H1 (cell line): ENCODE measurements around the gene GSDMA. TPM values are rescaled to one million over a fixed set of nuclear protein-coding genes. Genes with fewer than 3 reads are reported as not detected.

Source experiments
- CTCF ChIA-PET: fragments of 300-600 bp; sonication (Branson Sonifier 250); formaldehyde crosslinking; loops from one replicate; lab custom pipeline; 2021; ENCODE audit not compliant: partially characterized antibody; lab: Charles Lee
- POLR2A ChIA-PET: fragments of 300-600 bp; sonication (Branson Sonifier 250); formaldehyde crosslinking; loops from one replicate; lab custom pipeline; 2021; ENCODE audit warnings: inconsistent platforms; ENCODE audit not compliant: partially characterized antibody; lab: Charles Lee
- DNase-seq, 2 experiments: peaks; one replicate each; pipeline versions ENCODE4 v3.0.0 to v3.0.0-alpha.2; 2010 to 2022; ENCODE audit warnings: low spot score in 2 of 2, low read depth in 1 of 2, mixed read lengths in 1 of 2
- FAIRE-seq: peaks from 2 replicates; lab custom pipeline; 2011; peaks lifted over from hg19 to GRCh38; lab: Jason Lieb, UNC
- H2AFZ ChIP-seq: 2 replicates; pipeline ENCODE4 v1.8.1; 2012; ENCODE audit warnings: low read length, inconsistent platforms
- H2AK5ac ChIP-seq: 2 replicates; pipeline ENCODE4 v1.6.1; 2013; ENCODE audit warnings: low read depth, low read length
- H2BK120ac ChIP-seq: replicated peaks from 2 replicates; pipeline ENCODE3; 2013; ENCODE audit warnings: low read depth, low read length, inconsistent platforms
- H2BK12ac ChIP-seq: 2 replicates; pipeline ENCODE4 v1.6.1; 2013; ENCODE audit warnings: low read depth, low read length
- H2BK15ac ChIP-seq: 2 replicates; pipeline ENCODE4 v1.6.1; 2013; ENCODE audit warnings: low read length
- H2BK20ac ChIP-seq: 2 replicates; pipeline ENCODE4 v1.6.1; 2013; ENCODE audit warnings: low read length
- H2BK5ac ChIP-seq: 2 replicates; pipeline ENCODE4 v1.6.1; 2013; ENCODE audit warnings: low read depth, low read length
- H3K14ac ChIP-seq: 2 replicates; pipeline ENCODE4 v1.6.1; 2013; ENCODE audit warnings: inconsistent platforms; ENCODE audit not compliant: insufficient read length
- H3K18ac ChIP-seq: 2 replicates; pipeline ENCODE4 v1.6.1; 2013; ENCODE audit warnings: low read length; ENCODE audit errors: extremely low read depth
- H3K23ac ChIP-seq: 2 replicates; pipeline ENCODE4 v1.6.1; 2013; ENCODE audit warnings: inconsistent platforms; ENCODE audit not compliant: insufficient read length
- H3K23me2 ChIP-seq: 2 replicates; pipeline ENCODE4 v1.6.1; 2013; ENCODE audit warnings: low read depth, low read length
- H3K27ac ChIP-seq: 2 replicates; pipeline ENCODE4 v1.6.1; 2011; ENCODE audit warnings: low read depth, low read length, inconsistent platforms
- H3K27me3 ChIP-seq, 4 experiments: replicated peaks in 1 of 4; 1 replicate in 1 of 4; 2 replicates in 3 of 4; pipeline versions ENCODE4 v1.6.1 to v1.8.1; 2011 to 2013; ENCODE audit warnings: low read length in 3 of 4, mild to moderate bottlenecking in 3 of 4, inconsistent platforms in 2 of 4, mixed read lengths in 2 of 4, moderate library complexity in 1 of 4; ENCODE audit not compliant: control insufficient read depth in 3 of 4, insufficient read depth in 3 of 4; ENCODE audit errors: extremely low read depth in 1 of 4
- H3K36me3 ChIP-seq, 4 experiments: 2 replicates each; pipeline versions ENCODE4 v1.6.1 to v1.8.1; 2011 to 2013; ENCODE audit warnings: mild to moderate bottlenecking in 4 of 4, low read length in 3 of 4, moderate library complexity in 2 of 4, control low read depth in 1 of 4, inconsistent platforms in 1 of 4; ENCODE audit not compliant: insufficient read depth in 4 of 4, control insufficient read depth in 2 of 4
- H3K4ac ChIP-seq: replicated peaks from 2 replicates; pipeline ENCODE3; 2013; ENCODE audit warnings: low read length, low read depth, mixed read lengths, inconsistent platforms; ENCODE audit not compliant: insufficient read length
- H3K4me1 ChIP-seq, 4 experiments: replicated peaks in 1 of 4; 1 replicate in 1 of 4; 2 replicates in 3 of 4; pipeline versions ENCODE4 v1.6.1 to v1.8.1; 2011 to 2013; ENCODE audit warnings: low read length in 3 of 4, inconsistent platforms in 2 of 4, mixed read lengths in 1 of 4; ENCODE audit not compliant: insufficient read depth in 4 of 4, control insufficient read depth in 3 of 4
- H3K4me2 ChIP-seq, 2 experiments: 2 replicates each; pipeline versions ENCODE4 v1.6.1 to v1.8.1; 2011 to 2013; ENCODE audit warnings: low read depth in 2 of 2, low read length in 2 of 2, control low read depth in 1 of 2, inconsistent platforms in 1 of 2, mild to moderate bottlenecking in 1 of 2; ENCODE audit not compliant: insufficient read depth in 1 of 2
- H3K4me3 ChIP-seq, 4 experiments: fragments of 200-600, 300-600 bp in 1 of 4; sonication (generic), shearing (Covaris generic), sonication (Bioruptor Twin) in 1 of 4; 2 replicates each; pipeline versions ENCODE4 v1.5.1 to v1.8.1; 2011 to 2016; ENCODE audit warnings: low read length in 4 of 4, low read depth in 3 of 4, control low read depth in 2 of 4, inconsistent platforms in 2 of 4, mild to moderate bottlenecking in 2 of 4, mixed read lengths in 1 of 4, moderate library complexity in 1 of 4; ENCODE audit not compliant: insufficient read depth in 2 of 4; ENCODE audit errors: extremely low read depth in 1 of 4
- H3K56ac ChIP-seq: replicated peaks from 2 replicates; pipeline ENCODE3; 2013; ENCODE audit warnings: low read depth, mild to moderate bottlenecking, mixed read lengths, low read length, inconsistent platforms; ENCODE audit not compliant: insufficient read length
- H3K79me1 ChIP-seq: 2 replicates; pipeline ENCODE4 v1.6.1; 2013; ENCODE audit warnings: low read depth, low read length, control low read depth
- H3K79me2 ChIP-seq, 2 experiments: 2 replicates each; pipeline versions ENCODE4 v1.6.1 to v1.8.1; 2012 to 2013; ENCODE audit warnings: low read length in 2 of 2, mild to moderate bottlenecking in 2 of 2, inconsistent platforms in 1 of 2; ENCODE audit not compliant: insufficient read depth in 2 of 2, control insufficient read depth in 1 of 2
- H3K9ac ChIP-seq, 4 experiments: replicated peaks in 1 of 4; 1 replicate in 1 of 4; 2 replicates in 3 of 4; pipeline versions ENCODE4 v1.6.1 to v1.8.1; 2011 to 2013; ENCODE audit warnings: low read depth in 3 of 4, low read length in 3 of 4, control low read depth in 2 of 4, mild to moderate bottlenecking in 2 of 4, moderate library complexity in 2 of 4, inconsistent platforms in 1 of 4; ENCODE audit errors: extremely low read depth in 1 of 4
- H3K9me3 ChIP-seq, 2 experiments: 2 replicates each; pipeline versions ENCODE4 v1.6.1 to v1.8.1; 2012 to 2013; ENCODE audit warnings: mild to moderate bottlenecking in 2 of 2, moderate library complexity in 2 of 2, control low read depth in 1 of 2, inconsistent platforms in 1 of 2, low read depth in 1 of 2, low read length in 1 of 2, mixed read lengths in 1 of 2; ENCODE audit not compliant: insufficient read depth in 2 of 2
- H4K20me1 ChIP-seq, 2 experiments: replicated peaks in 1 of 2; 2 replicates each; pipeline versions ENCODE3 to v1.8.1; 2011 to 2013; ENCODE audit warnings: inconsistent platforms in 2 of 2, low read length in 2 of 2, mild to moderate bottlenecking in 1 of 2; ENCODE audit not compliant: insufficient read depth in 2 of 2, control insufficient read depth in 1 of 2
- H4K5ac ChIP-seq: 2 replicates; pipeline ENCODE4 v1.6.1; 2013; ENCODE audit warnings: low read length, low read depth, mixed read lengths, inconsistent platforms; ENCODE audit not compliant: insufficient read length
- H4K8ac ChIP-seq: 2 replicates; pipeline ENCODE4 v1.8.0; 2013; ENCODE audit warnings: mild to moderate bottlenecking, moderate library complexity, low read length, inconsistent platforms; ENCODE audit not compliant: insufficient read depth; ENCODE audit errors: extremely low read depth
- H4K91ac ChIP-seq: replicated peaks from 2 replicates; pipeline ENCODE3; 2013; ENCODE audit warnings: low read length, mixed read lengths, inconsistent platforms; ENCODE audit not compliant: insufficient read length
- ASH2L ChIP-seq: fragments of 200-600, 300-600 bp; sonication (generic); IDR thresholded peaks from one replicate; pipeline ENCODE4 v1.7.1; 2017; ENCODE audit warnings: low read length
- ATF3 ChIP-seq: IDR thresholded peaks from 2 replicates; pipeline ENCODE4 v1.6.1; 2011; ENCODE audit warnings: low read depth, mild to moderate bottlenecking, low read length; ENCODE audit not compliant: insufficient read depth
- FOSL1 ChIP-seq: IDR thresholded peaks from 2 replicates; pipeline ENCODE4 v1.6.1; 2011; ENCODE audit warnings: mild to moderate bottlenecking, low read depth, low read length, moderate library complexity; ENCODE audit not compliant: insufficient read depth
- HDAC2 ChIP-seq, 2 experiments: fragments of 300-600 bp in 1 of 2; sonication (generic) in 1 of 2; IDR thresholded peaks; 2 replicates each; pipeline ENCODE4 v1.6.1; 2011 to 2012; ENCODE audit warnings: low read depth in 2 of 2, low read length in 2 of 2, mild to moderate bottlenecking in 2 of 2, moderate library complexity in 2 of 2, borderline replicate concordance in 1 of 2, inconsistent platforms in 1 of 2
- WGBS, 2 experiments: shearing (Covaris generic) in 1 of 2; methylation state at CpG; one replicate each; pipeline versions ENCODE4 v1.1.6 to v1.1.7; 2013 to 2015; ENCODE audit warnings: low lambda C conversion rate in 2 of 2, mixed read lengths in 2 of 2, inconsistent platforms in 1 of 2, low coverage in 1 of 2, missing lambda C conversion rate in 1 of 2; ENCODE audit not compliant: insufficient replicate concordance in 2 of 2, insufficient coverage in 1 of 2, insufficient read length in 1 of 2; ENCODE audit errors: extremely low coverage in 1 of 2, missing lambda C conversion rate in 1 of 2; 5-methylcytosine and 5-hydroxymethylcytosine counted together
- polyA plus RNA-seq, 7 experiments: library from polyadenylated mRNA; depleted of rRNA in 3 of 7; stranded (reverse) in 5 of 7; unstranded in 2 of 7; fragments of >200 nt in 5 of 7; fragments of 200-250 nt in 2 of 7; gene quantifications; 1 replicate in 5 of 7; 2 replicates in 1 of 7; 4 replicates in 1 of 7; pipeline versions ENCODE4 v1.2.1 to v1.2.3, GENCODE V29; 2011 to 2013; ENCODE audit warnings: missing spikeins in 2 of 7, mixed read lengths in 2 of 7
- total RNA-seq: library from RNA; stranded (reverse); fragmentation: NEBNext Ultra II Directional; extraction: Animal tissue kit (Norgen Biotek cat#: 25700); gene quantifications from 2 replicates; pipeline ENCODE4 v1.2.1, GENCODE V29; 2021
- TF ChIP-seq, protein P1 (sequence below): IDR thresholded peaks from 2 replicates; pipeline ENCODE4 v1.6.1; 2012; ENCODE audit warnings: low read length, inconsistent platforms

Gene GSDMA
- total and polyA plus RNA-seq, 2 of the 8 experiments (the other 6 are each of a cell fraction or from before 2014, with no cell fraction given) = 0.03 TPM; not detected in 1

GRCh38 chr17:39955726-39956225 is 7.0 kb upstream of the GSDMA start:
- 75% methylated on average over 4 of the region's 4 CpGs; no CpG with 5 or more reads in 1 of the 2 experiments for WGBS, 2 experiments
- POLR2A ChIA-PET = no interaction called here

More at GRCh38 chr17:39955726-39956225, 7.0 kb upstream of the GSDMA start:
- FAIRE-seq (no peak), DNase-seq (no peak)
- Histone ChIP-seq H2AK5ac (no peak overlapping the region), H4K91ac (no peak overlapping the region), H4K5ac (no peak overlapping the region), H3K4me1 (peaks cover 0 to 15% (median 8%) of the 10 kb centered on the region in 4 experiments; a peak in 6 of 7 replicates), H3K27ac (no peak overlapping the region), H3K9me3 (no peaks in the 10 kb centered on the region), H3K4me3 (no peak overlapping the region), H3K79me2 (no peaks in the 10 kb centered on the region), H2BK5ac (no peak overlapping the region), H3K36me3 (no peaks in the 10 kb centered on the region), H2AFZ (no peak overlapping the region), H3K56ac (no peak overlapping the region), H3K79me1 (0 out of 2 replicates have a peak, but pooled peaks cover 2% of the 10 kb centered on the region), H3K9ac (no peak overlapping the region), H2BK12ac (no peak overlapping the region), H3K23me2 (peaks cover 4% of the 10 kb centered on the region; the same call in 1 of the 2 replicates), H4K8ac (no peak overlapping the region), H2BK20ac (no peak overlapping the region), H3K14ac (no peak overlapping the region), H4K20me1 (no peaks in the 10 kb centered on the region), H2BK120ac (no peak overlapping the region), H3K4ac (no peak overlapping the region), H3K18ac (no peak overlapping the region), H3K23ac (no peak overlapping the region), H3K27me3 (peaks cover 0 to 5% (median 2%) of the 10 kb centered on the region in 4 experiments; a peak in 3 of 7 replicates), H2BK15ac (no peak overlapping the region), H3K4me2 (no peak overlapping the region)
- TF ChIP-seq FOSL1 (no peak), HDAC2 (IDR thresholded peaks at IDR 0.05; ENCODE audit: borderline replicate concordance in 1 of 2, low read depth in 2 of 2, low read length in 2 of 2) (no peak), ASH2L (no peak), ATF3 (no peak)
- TF ChIP-seq, protein P1, sequence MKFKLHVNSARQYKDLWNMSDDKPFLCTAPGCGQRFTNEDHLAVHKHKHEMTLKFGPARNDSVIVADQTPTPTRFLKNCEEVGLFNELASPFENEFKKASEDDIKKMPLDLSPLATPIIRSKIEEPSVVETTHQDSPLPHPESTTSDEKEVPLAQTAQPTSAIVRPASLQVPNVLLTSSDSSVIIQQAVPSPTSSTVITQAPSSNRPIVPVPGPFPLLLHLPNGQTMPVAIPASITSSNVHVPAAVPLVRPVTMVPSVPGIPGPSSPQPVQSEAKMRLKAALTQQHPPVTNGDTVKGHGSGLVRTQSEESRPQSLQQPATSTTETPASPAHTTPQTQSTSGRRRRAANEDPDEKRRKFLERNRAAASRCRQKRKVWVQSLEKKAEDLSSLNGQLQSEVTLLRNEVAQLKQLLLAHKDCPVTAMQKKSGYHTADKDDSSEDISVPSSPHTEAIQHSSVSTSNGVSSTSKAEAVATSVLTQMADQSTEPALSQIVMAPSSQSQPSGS = no peak
- CTCF ChIA-PET = interaction anchor here (2.0 to 9.2 kb wide), 3 partner anchors 15 to 24 kb away, joined by 5 to 96 read pairs (median 31); partner anchors contain the start of gene PSMD3
